ENCODE measurements around the gene ADRA1B.

The ADRA1B gene

GRCh38 chr5:159912033-159912800, 4.1 kb upstream of the ADRA1B start:
- TF ChIP-seq CTCF (IDR thresholded peaks at IDR 0.05; ENCODE audit: low read depth, low read length) = no peak
- H3K4me3 ChIP-seq (ENCODE audit: low read depth, low read length) = no peak overlapping the region

GRCh38 chr5:159913048-159913447, 3.2 kb upstream of the ADRA1B start:
- TF ChIP-seq CTCF (IDR thresholded peaks at IDR 0.05; ENCODE audit: low read depth, low read length) = no peak
- H3K4me3 ChIP-seq (ENCODE audit: low read depth, low read length) = no peak overlapping the region

DNA sequence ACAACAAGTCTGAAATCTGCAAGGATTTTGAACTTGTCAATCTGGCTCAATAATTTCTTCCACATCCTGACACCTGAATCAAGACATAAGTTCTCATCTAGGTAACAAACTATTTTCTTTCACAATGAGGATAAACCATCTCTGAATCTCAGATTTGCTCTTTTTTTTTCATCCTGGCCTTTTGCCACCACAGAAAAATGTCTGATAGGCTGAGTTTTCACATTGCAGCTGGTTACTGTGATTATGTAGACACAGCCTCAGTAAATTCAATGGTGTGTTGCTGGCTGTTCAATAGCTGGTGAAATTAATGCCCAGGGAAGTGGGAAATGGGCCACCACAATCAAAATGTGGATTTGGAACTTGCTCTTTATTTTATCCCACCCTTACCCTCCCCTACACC, 2.8 kb upstream of the ADRA1B start:
- no peak overlapping the region for H3K4me3 ChIP-seq (ENCODE audit: low read depth, low read length)
- no peak for TF ChIP-seq CTCF (IDR thresholded peaks at IDR 0.05; ENCODE audit: low read depth, low read length)

DNA sequence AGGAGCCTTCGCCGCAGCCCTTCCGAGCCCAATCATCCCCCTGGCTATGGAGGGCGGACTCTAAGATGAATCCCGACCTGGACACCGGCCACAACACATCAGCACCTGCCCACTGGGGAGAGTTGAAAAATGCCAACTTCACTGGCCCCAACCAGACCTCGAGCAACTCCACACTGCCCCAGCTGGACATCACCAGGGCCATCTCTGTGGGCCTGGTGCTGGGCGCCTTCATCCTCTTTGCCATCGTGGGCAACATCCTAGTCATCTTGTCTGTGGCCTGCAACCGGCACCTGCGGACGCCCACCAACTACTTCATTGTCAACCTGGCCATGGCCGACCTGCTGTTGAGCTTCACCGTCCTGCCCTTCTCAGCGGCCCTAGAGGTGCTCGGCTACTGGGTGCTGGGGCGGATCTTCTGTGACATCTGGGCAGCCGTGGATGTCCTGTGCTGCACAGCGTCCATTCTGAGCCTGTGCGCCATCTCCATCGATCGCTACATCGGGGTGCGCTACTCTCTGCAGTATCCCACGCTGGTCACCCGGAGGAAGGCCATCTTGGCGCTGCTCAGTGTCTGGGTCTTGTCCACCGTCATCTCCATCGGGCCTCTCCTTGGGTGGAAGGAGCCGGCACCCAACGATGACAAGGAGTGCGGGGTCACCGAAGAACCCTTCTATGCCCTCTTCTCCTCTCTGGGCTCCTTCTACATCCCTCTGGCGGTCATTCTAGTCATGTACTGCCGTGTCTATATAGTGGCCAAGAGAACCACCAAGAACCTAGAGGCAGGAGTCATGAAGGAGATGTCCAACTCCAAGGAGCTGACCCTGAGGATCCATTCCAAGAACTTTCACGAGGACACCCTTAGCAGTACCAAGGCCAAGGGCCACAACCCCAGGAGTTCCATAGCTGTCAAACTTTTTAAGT, 819 bp downstream of the ADRA1B start:
- TF ChIP-seq CTCF (IDR thresholded peaks at IDR 0.05; ENCODE audit: low read depth, low read length) = 0 out of 2 replicates have a peak, but pooled peaks have one; percentile 2
- peak overlapping the region; percentile 55 for H3K4me3 ChIP-seq (ENCODE audit: low read depth, low read length)

DNA sequence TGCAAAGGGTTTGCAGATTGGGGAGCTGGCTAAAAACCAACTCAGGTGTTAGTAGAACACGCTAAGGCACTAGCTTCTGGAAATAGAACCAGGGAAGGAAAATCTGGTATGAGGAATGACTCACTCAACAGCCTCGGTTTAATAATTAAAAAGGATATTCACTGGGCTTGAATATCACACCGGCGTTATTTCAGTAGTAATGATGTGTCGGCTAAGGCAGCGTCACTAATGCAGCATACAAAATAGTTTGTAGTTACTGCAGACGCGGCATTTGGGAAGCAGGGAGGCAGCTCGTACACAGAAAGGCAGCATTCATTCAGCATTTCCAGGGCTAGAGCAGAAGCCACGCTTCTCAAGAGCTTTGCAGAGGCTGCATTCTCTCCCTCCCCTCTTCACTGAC, 1.7 kb downstream of the ADRA1B start:
- no peak for TF ChIP-seq CTCF (IDR thresholded peaks at IDR 0.05; ENCODE audit: low read depth, low read length)
- peak overlapping the region; percentile 47 for H3K4me3 ChIP-seq (ENCODE audit: low read depth, low read length)

- no peak overlapping the region for H3K4me3 ChIP-seq (ENCODE audit: low read depth, low read length)
- TF ChIP-seq CTCF (IDR thresholded peaks at IDR 0.05; ENCODE audit: low read depth, low read length) = no peak
These were observed 5.4 kb downstream of the ADRA1B start for GRCh38 chr5:159921721-159922120.

DNA sequence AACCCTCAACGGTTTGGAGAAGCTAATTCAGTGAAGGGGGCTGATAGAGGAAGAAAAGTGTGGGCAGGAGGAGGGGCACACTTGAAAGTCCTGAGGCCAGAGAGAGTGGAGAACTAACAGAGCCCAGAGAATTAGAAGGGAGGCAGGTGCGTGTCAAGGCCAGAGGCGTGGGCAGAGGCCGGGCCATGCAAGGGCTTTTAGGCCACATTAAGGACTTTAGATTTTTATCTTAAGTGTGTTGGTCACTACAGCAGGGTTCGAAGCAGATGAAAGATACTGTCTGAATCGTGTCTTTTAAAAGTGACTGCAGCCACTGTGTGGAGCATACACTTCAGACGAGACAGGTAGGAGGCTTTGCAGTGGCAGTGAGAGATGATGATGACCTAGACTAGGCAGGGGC, 6.7 kb downstream of the ADRA1B start:
- TF ChIP-seq CTCF (IDR thresholded peaks at IDR 0.05; ENCODE audit: low read depth, low read length) = no peak
- no peak overlapping the region for H3K4me3 ChIP-seq (ENCODE audit: low read depth, low read length)

Measured in WI38 (cell line).